Heart left ventricle (tissue), 16 donors: ENCODE measurements around the gene MRPL55. TPM values are rescaled to one million over a fixed set of nuclear protein-coding genes. Genes with fewer than 3 reads are reported as not detected.

Source experiments
- ATAC-seq, 4 donors: fragments of 200-7000 bp; cut with Tn5 transposase; one replicate each; pipeline ENCODE4 v1.9.1; 2020 to 2022; ENCODE audit warnings: moderate library complexity in 4 of 4, mild to moderate bottlenecking in 3 of 4, moderate number of reproducible peaks in 1 of 4
- DNase-seq, 5 donors: peaks; one replicate each; pipeline ENCODE4 v3.0.0-alpha.2; 2020
- H3K27ac ChIP-seq, 12 donors: fragments of 200-600 bp; sonication (generic) in 4 of 12; one replicate each; pipeline versions ENCODE4 v1.5.0 to v1.8.0; 2016 to 2022; ENCODE audit warnings: mild to moderate bottlenecking in 2 of 12
- H3K27me3 ChIP-seq, 9 donors: fragments of 200-600 bp; sonication (generic) in 2 of 9; one replicate each; pipeline versions ENCODE4 v1.5.1 to v1.8.0; 2016 to 2022; ENCODE audit warnings: mild to moderate bottlenecking in 3 of 9
- H3K36me3 ChIP-seq, 9 donors: fragments of 200-600 bp; sonication (generic) in 2 of 9; one replicate each; pipeline versions ENCODE4 v1.5.0 to v1.8.0; 2018 to 2022; ENCODE audit warnings: mild to moderate bottlenecking in 2 of 9
- H3K4me1 ChIP-seq, 12 donors: fragments of 200-600 bp; sonication (generic) in 4 of 12; one replicate each; pipeline versions ENCODE4 v1.5.0 to v1.8.0; 2016 to 2022; ENCODE audit warnings: mild to moderate bottlenecking in 3 of 12
- H3K4me3 ChIP-seq, 12 donors: fragments of 200-600 bp; sonication (generic) in 4 of 12; one replicate each; pipeline versions ENCODE4 v1.5.0 to v1.8.0; 2017 to 2022; ENCODE audit warnings: mild to moderate bottlenecking in 9 of 12, moderate library complexity in 4 of 12
- H3K9me3 ChIP-seq, 12 donors: fragments of 200-600 bp; sonication (generic) in 4 of 12; one replicate each; pipeline versions ENCODE4 v1.5.0 to v1.8.0; 2016 to 2022; ENCODE audit warnings: mild to moderate bottlenecking in 1 of 12
- CTCF ChIP-seq, 12 donors: fragments of 200-600 bp; sonication (generic) in 4 of 12; IDR thresholded peaks; one replicate each; pipeline versions ENCODE4 v1.5.0 to v1.8.0; 2018 to 2022; ENCODE audit warnings: antibody characterized with exemption in 12 of 12, mild to moderate bottlenecking in 5 of 12
- POLR2A ChIP-seq, 2 donors: fragments of 450-650 bp; IDR thresholded peaks; one replicate each; pipeline ENCODE4 v1.6.1; 2017; ENCODE audit warnings: antibody characterized with exemption in 2 of 2, mild to moderate bottlenecking in 2 of 2, moderate library complexity in 2 of 2
- WGBS, 4 donors: extraction: QIAGEN DNeasy Blood & Tissue Kit in 2 of 4; methylation state at CpG; one replicate each; pipeline versions ENCODE4 v1.1.5 to v1.1.7; 2013 to 2018; 5-methylcytosine and 5-hydroxymethylcytosine counted together
- intact Hi-C, 10 donors: fragments of 100-400 bp; cut with DNase I; formaldehyde crosslinking; loops; one replicate each; pipeline versions ENCODE4 v1.11.1 to v1.14.2; 2022
- polyA plus RNA-seq, 2 donors: library from polyadenylated mRNA; stranded (reverse); fragments of 200-250 nt; gene quantifications; one replicate each; pipeline ENCODE4 v1.2.3, GENCODE V29; 2013
- total RNA-seq, 9 donors: library from RNA; depleted of rRNA in 2 of 9; stranded (reverse); fragments of >200 nt in 2 of 9; fragmentation: NEBNext Ultra II Directional in 3 of 9; extraction: Animal tissue kit (Norgen Biotek cat#: 25700) in 3 of 9; gene quantifications; one replicate each; pipeline versions ENCODE4 v1.1.0 to v1.2.4, GENCODE V29; 2016 to 2023
- donor health status: ischemic (EF 13 %, LVEDD 7.1; RV severe dilation, severe dysfunction).
- donor health status: healthy with polysubstance abuse.
- donor health status: DM: no; HTN: yes; CAD: no.
- donor health status: DM: no; HTN: no; CAD: no.
- donor health status: ischemic (EF 25% LVEDD 6.9; RV normal size, moderate dysfunction).
- donor health status: ischemic (EF 25% LVEDD 5.7; RV mildly dilated, moderate dysfunction).
- donor health status: healthy.
- donor health status: DM: yes; HTN: yes; CAD: no.
- donor health status: ischemic (EF 35%, LVEDD 5.7; RV mildly dilated, moderate dysfunction).
- donor health status: nonischemic (EF 11% LVEDD 7.7; RV severe dilation, severe dysfunction).
- donor health status: DM: yes; HTN: yes; CAD: no.
- donor health status: PGD.
- donor health status: ischemic (EF 29% LVEDD 5.4; RV normal size, mild dysfunction).
- donor health status: nonischemic (EF 23%, LVEDD 6.1; RV moderate dilation, normal function).

MRPL55 gene
- total and polyA plus RNA-seq, 11 donors = 35.5 to 141 (median 55.1) TPM

GRCh38 chr1:228156941-228157728 is 48.0 kb upstream of the MRPL55 start:
- Histone ChIP-seq H3K27ac (no peak overlapping the region), H3K4me3 (no peak overlapping the region), H3K4me1 (peaks cover 0 to 24% (median 10%) of the 10 kb centered on the region in 12 donors), H3K9me3 (no peaks in the 10 kb centered on the region), H3K36me3 (no peaks in the 10 kb centered on the region), H3K27me3 (peaks cover 0 to 14% (median 0%) of the 10 kb centered on the region in 9 donors)
- ATAC-seq (no peak), DNase-seq (peak in 2 of 5 donors; percentile 7 to 49)
- intact Hi-C loops = no loop called here
- WGBS, 4 donors = 78 to 82% (median 80%) methylated on average over 18 to 24 of the region's 24 CpGs
- TF ChIP-seq POLR2A (IDR thresholded peaks at IDR 0.05) (no peak), CTCF (IDR thresholded peaks at IDR 0.05) (no peak)

GRCh38 chr1:228156515-228156881 is 47.4 kb upstream of the MRPL55 start:
- intact Hi-C loops = no loop called here
- H3K9me3 ChIP-seq = no peaks in the 10 kb centered on the region
- H3K27me3 ChIP-seq = peaks cover 0 to 13% (median 0%) of the 10 kb centered on the region in 9 donors
- no peak overlapping the region for H3K27ac ChIP-seq
- peak in 2 of 5 donors; percentile 25 to 47 for DNase-seq
- WGBS, 4 donors = 56 to 83% (median 74%) methylated on average over 9 of the region's 9 CpGs
- no peak for ATAC-seq
- no peak for TF ChIP-seq CTCF (IDR thresholded peaks at IDR 0.05)
- no peak for TF ChIP-seq POLR2A (IDR thresholded peaks at IDR 0.05)
- H3K36me3 ChIP-seq = no peaks in the 10 kb centered on the region
- peaks cover 0 to 22% (median 10%) of the 10 kb centered on the region in 12 donors for H3K4me1 ChIP-seq
- H3K4me3 ChIP-seq = no peak overlapping the region

GRCh38 chr1:228155596-228156514 is 46.8 kb upstream of the MRPL55 start:
- ATAC-seq (no peak), DNase-seq (peak in 2 of 5 donors; percentile 9 to 42)
- H3K27ac ChIP-seq = no peak overlapping the region
- intact Hi-C loops = loop anchor here in 1 of 10 donors (1.0 kb wide), 1 partner anchor 13 kb away; no protein-coding TSS in a partner anchor
- no peaks in the 10 kb centered on the region for H3K9me3 ChIP-seq
- peaks cover 0 to 13% (median 0%) of the 10 kb centered on the region in 9 donors for H3K27me3 ChIP-seq
- TF ChIP-seq CTCF (IDR thresholded peaks at IDR 0.05) (no peak), POLR2A (IDR thresholded peaks at IDR 0.05) (no peak)
- peaks cover 0 to 22% (median 14%) of the 10 kb centered on the region in 12 donors for H3K4me1 ChIP-seq
- no peaks in the 10 kb centered on the region for H3K36me3 ChIP-seq
- no peak overlapping the region for H3K4me3 ChIP-seq
- WGBS, 4 donors = 87 to 92% (median 89%) methylated on average over 8 to 16 of the region's 16 CpGs
